ENCODE data around the gene MCM5. TPM values are rescaled to one million over a fixed set of nuclear protein-coding genes. Genes with fewer than 3 reads are reported as not detected.
A peak's percentile ranks its signal among the peaks of the same experiment; 100 is the strongest.
"Not testable (repeated sequence)": the region's sequence is repeated elsewhere in the genome, so short reads cannot be mapped to it uniquely, and the experiment has no call there.

MCM5 gene
- 100 to 1,000 TPM; 157 to 310 TPM for total RNA-seq

- ATAC-seq: peak; percentile 100
- Mint-ChIP-seq H3K9me3 (no peaks in the 10 kb centered on the region), H3K27ac (peak within 1 kb of the TSS; percentile 96 to 100), H3K36me3 (peaks cover 46 to 52% of the 10 kb centered on the region in 2 donors)
- peak; percentile 95 to 98 for DNase-seq (ENCODE audit: low spot score in 2 of 2)
Observed at GRCh38 chr22:35399678-35400500, at the start of gene MCM5. MCM5 (plus strand) TSS chr22:35400140; CDS start chr22:35400439, 299 bp downstream.

DNA sequence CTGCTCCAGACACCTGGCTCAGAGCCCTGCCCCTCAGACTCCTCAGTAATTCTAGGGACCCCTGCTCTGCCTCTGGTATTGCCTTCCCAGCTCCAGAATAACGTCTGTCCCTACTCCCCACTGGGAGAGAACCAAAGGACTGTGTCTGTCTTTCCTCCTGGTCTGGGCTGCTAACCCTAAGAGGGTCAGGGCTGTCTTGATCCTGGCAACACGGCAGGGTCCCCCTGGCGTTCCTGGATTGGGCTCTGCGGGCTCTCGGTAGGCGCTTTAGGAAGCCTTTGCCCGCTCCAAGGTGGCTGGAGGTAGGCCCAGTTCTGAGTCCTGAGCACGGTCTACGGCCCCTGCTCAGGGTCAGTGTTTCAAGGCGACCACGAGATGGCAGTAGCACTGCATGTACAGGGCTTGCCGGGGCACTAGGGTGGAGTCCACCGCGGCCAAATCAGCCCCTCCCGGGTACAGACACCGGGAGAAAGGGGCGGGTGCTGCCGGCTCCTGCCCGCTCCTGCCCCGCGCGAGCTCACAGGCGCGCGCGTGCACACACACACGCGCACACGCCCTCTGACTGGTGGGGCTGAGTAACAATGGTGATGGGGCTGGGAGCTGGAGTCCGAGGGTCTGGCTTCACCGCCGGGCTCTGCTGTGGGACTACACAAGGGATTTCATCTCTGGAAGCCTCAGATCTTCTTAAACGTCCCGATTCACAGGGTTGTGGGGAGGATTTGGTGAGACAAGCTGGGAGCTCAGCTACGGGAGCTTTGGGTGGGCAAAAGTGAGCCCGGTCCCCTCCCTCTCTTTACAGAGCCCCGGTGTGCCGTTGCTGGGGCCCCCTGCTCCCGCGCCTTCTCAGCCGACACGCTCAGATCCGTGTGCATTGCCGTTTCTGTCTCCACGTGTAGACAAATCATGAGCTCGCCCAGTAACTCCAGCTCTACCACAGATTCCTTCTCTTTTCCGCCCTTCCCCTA is 49.1 kb upstream of the MCM5 start:
- H3K27ac Mint-ChIP-seq: peak overlapping the region; percentile 70 to 76
- ATAC-seq: peak; percentile 83 to 93
- DNase-seq (ENCODE audit: low spot score in 2 of 2): peak; percentile 83 to 87
- no peaks in the 10 kb centered on the region for H3K36me3 Mint-ChIP-seq
- H3K9me3 Mint-ChIP-seq: no peaks in the 10 kb centered on the region

GRCh38 chr22:35352214-35353111 is 47.5 kb upstream of the MCM5 start:
- DNase-seq (ENCODE audit: low spot score in 2 of 2): peak; percentile 34 to 79
- ATAC-seq: peak; percentile 38 to 85
- peak overlapping the region; percentile 83 to 85 for H3K27ac Mint-ChIP-seq

GRCh38 chr22:35353318-35353717 is 46.6 kb upstream of the MCM5 start:
- Mint-ChIP-seq H3K9me3 (no peaks in the 10 kb centered on the region), H3K36me3 (no peaks in the 10 kb centered on the region), H3K27ac (no peak overlapping the region)
- DNase-seq (ENCODE audit: low spot score in 2 of 2) (no peak), ATAC-seq (no peak)

More at GRCh38 chr22:35352214-35353111, 47.5 kb upstream of the MCM5 start:
- H3K36me3 Mint-ChIP-seq: no peaks in the 10 kb centered on the region
- no peaks in the 10 kb centered on the region for H3K9me3 Mint-ChIP-seq

GRCh38 chr22:35354068-35354467 is 45.9 kb upstream of the MCM5 start:
- H3K36me3 Mint-ChIP-seq: no peaks in the 10 kb centered on the region
- DNase-seq (ENCODE audit: low spot score in 2 of 2) (no peak), ATAC-seq (no peak)
- H3K27ac Mint-ChIP-seq: no peak overlapping the region
- H3K9me3 Mint-ChIP-seq: no peaks in the 10 kb centered on the region

GRCh38 chr22:35357883-35358621 is 41.9 kb upstream of the MCM5 start:
- no peaks in the 10 kb centered on the region for H3K36me3 Mint-ChIP-seq
- peak in 1 of 2 donors; percentile 51 for ATAC-seq
- no peaks in the 10 kb centered on the region for H3K9me3 Mint-ChIP-seq
- no peak overlapping the region for H3K27ac Mint-ChIP-seq
- no peak for DNase-seq (ENCODE audit: low spot score in 2 of 2)

GRCh38 chr22:35359380-35360065 is 40.4 kb upstream of the MCM5 start:
- ATAC-seq (no peak), DNase-seq (ENCODE audit: low spot score in 2 of 2) (no peak)
- no peaks in the 10 kb centered on the region for H3K9me3 Mint-ChIP-seq
- H3K36me3 Mint-ChIP-seq: no peaks in the 10 kb centered on the region
- H3K27ac Mint-ChIP-seq: no peak overlapping the region

- no peaks in the 10 kb centered on the region for H3K9me3 Mint-ChIP-seq
- no peak for ATAC-seq
- no peak for DNase-seq (ENCODE audit: low spot score in 2 of 2)
- peak overlapping the region in 1 of 2 donors; percentile 56 for H3K27ac Mint-ChIP-seq
- H3K36me3 Mint-ChIP-seq: no peaks in the 10 kb centered on the region
Observed at GRCh38 chr22:35361001-35361558, 38.9 kb upstream of the MCM5 start.

- H3K9me3 Mint-ChIP-seq: no peaks in the 10 kb centered on the region
- DNase-seq (ENCODE audit: low spot score in 2 of 2): no peak
- no peak overlapping the region for H3K27ac Mint-ChIP-seq
- no peak for ATAC-seq
- no peaks in the 10 kb centered on the region for H3K36me3 Mint-ChIP-seq
Observed at GRCh38 chr22:35363566-35364086, 36.3 kb upstream of the MCM5 start.

- not testable (repeated sequence) for H3K27ac Mint-ChIP-seq, ATAC-seq, H3K9me3 Mint-ChIP-seq
Observed at GRCh38 chr22:35364230-35364629, 35.7 kb upstream of the MCM5 start.

DNA sequence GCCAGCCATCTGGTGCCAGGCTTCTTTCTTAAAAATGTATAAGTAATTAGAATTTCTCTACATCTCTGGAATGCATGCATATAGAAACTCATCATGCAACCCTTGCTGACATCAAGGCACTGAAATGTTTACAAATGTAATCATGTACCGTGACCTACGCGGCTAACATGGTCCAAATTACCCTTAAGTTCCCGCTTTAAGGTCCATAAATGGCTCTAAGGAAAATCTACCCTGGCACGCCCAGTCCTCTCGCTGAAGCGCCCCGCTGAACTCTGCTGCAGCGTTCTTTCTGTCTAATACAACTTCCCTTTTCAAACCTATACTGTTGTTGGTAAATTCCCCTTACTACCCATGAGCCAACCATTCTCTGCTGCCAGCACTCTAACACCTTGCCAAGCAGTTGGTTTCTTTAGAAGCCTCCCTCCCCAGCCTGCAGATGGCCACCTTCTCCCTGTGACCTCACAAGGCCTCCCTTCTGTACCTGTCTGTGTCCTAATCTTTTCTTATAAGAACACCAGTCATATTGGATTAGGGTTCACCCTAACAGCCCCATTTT is 32.5 kb upstream of the MCM5 start:
- Mint-ChIP-seq H3K9me3 (no peaks in the 10 kb centered on the region), H3K27ac (no peak overlapping the region), H3K36me3 (no peaks in the 10 kb centered on the region)
- ATAC-seq (no peak), DNase-seq (ENCODE audit: low spot score in 2 of 2) (no peak)

More at GRCh38 chr22:35364230-35364629, 35.7 kb upstream of the MCM5 start:
- not testable (repeated sequence) for H3K36me3 Mint-ChIP-seq; DNase-seq (ENCODE audit: low spot score in 2 of 2)

GRCh38 chr22:35368386-35368785 is 31.6 kb upstream of the MCM5 start:
- Mint-ChIP-seq H3K36me3 (no peaks in the 10 kb centered on the region), H3K9me3 (no peaks in the 10 kb centered on the region), H3K27ac (no peak overlapping the region)
- DNase-seq (ENCODE audit: low spot score in 2 of 2) (no peak), ATAC-seq (no peak)

DNA sequence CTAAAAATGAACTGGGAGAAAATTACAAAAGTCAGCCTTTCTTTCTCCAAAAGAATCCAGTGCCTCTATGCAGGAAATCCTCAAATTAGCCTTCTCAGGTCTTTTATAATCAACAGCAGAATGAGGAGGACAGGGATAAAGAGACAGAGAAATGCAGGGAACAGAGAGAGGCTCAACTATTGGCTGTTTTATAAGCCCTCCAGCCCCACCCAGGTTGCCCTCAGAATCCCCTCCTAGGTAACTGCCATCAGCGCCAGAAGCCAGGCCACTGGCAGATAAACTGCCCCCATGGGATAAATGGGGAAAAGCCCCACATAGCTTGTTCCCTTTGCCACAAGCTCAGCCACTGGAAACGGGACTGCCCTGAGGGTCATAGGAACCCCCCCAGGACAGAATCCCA is 29.9 kb upstream of the MCM5 start:
- Mint-ChIP-seq H3K36me3 (no peaks in the 10 kb centered on the region), H3K27ac (no peak overlapping the region), H3K9me3 (no peaks in the 10 kb centered on the region)
- DNase-seq (ENCODE audit: low spot score in 2 of 2): no peak
- ATAC-seq: no peak

GRCh38 chr22:35373781-35374180 is 26.2 kb upstream of the MCM5 start:
- Mint-ChIP-seq H3K9me3 (no peaks in the 10 kb centered on the region), H3K27ac (no peak overlapping the region), H3K36me3 (no peaks in the 10 kb centered on the region)
- no peak for DNase-seq (ENCODE audit: low spot score in 2 of 2)
- ATAC-seq: no peak
